ENCODE measurements around the gene HIF1A.

- TF ChIP-seq POLR2AphosphoS5 (IDR thresholded peaks at IDR 0.05) = no peak
- TF ChIP-seq POLR2A (IDR thresholded peaks at IDR 0.05) = no peak
- TF ChIP-seq, protein P1, sequence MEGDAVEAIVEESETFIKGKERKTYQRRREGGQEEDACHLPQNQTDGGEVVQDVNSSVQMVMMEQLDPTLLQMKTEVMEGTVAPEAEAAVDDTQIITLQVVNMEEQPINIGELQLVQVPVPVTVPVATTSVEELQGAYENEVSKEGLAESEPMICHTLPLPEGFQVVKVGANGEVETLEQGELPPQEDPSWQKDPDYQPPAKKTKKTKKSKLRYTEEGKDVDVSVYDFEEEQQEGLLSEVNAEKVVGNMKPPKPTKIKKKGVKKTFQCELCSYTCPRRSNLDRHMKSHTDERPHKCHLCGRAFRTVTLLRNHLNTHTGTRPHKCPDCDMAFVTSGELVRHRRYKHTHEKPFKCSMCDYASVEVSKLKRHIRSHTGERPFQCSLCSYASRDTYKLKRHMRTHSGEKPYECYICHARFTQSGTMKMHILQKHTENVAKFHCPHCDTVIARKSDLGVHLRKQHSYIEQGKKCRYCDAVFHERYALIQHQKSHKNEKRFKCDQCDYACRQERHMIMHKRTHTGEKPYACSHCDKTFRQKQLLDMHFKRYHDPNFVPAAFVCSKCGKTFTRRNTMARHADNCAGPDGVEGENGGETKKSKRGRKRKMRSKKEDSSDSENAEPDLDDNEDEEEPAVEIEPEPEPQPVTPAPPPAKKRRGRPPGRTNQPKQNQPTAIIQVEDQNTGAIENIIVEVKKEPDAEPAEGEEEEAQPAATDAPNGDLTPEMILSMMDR (IDR thresholded peaks at IDR 0.05 in 8 of 11, conservative IDR thresholded peaks at IDR 0.05 in 3 of 11) = no peak
Measured at GRCh38 chr14:61690982-61691381, 4.3 kb upstream of the HIF1A start.

Measured in spleen (tissue), 7 donors.